Stimulated activated CD4-positive, alpha-beta T cell treated with anti-CD3 and anti-CD28 coated beads, Interleukin-15, amount 100 ng/mL, for 24 hours (primary cell): ENCODE measurements around the gene NARS2.
A peak's percentile ranks its signal among the peaks of the same experiment; 100 is the strongest.
"Not testable (repeated sequence)": the region's sequence is repeated elsewhere in the genome, so short reads cannot be mapped to it uniquely, and the experiment has no call there.

Experiments
- DNase-seq: peaks from one replicate; pipeline ENCODE4 v3.0.0-alpha.2; 2020

The NARS2 gene

GRCh38 chr11:78472382-78472781 is 102.3 kb downstream of the NARS2 start:
- no peak for DNase-seq

GRCh38 chr11:78470861-78471442 is 103.7 kb downstream of the NARS2 start:
- no peak for DNase-seq

- DNase-seq: no peak
Observed at GRCh38 chr11:78469896-78470295, 104.8 kb downstream of the NARS2 start.

GRCh38 chr11:78467931-78468330 is 106.7 kb downstream of the NARS2 start:
- no peak for DNase-seq

- no peak for DNase-seq
Observed at GRCh38 chr11:78467370-78467769, 107.3 kb downstream of the NARS2 start.

GRCh38 chr11:78465169-78465942 is 109.3 kb downstream of the NARS2 start:
- peak; percentile 15 for DNase-seq

- DNase-seq: not testable (repeated sequence)
Observed at GRCh38 chr11:78464787-78465168, 109.9 kb downstream of the NARS2 start.

GRCh38 chr11:78460471-78460870 is 114.2 kb downstream of the NARS2 start:
- DNase-seq: no peak

- DNase-seq: no peak
Observed at GRCh38 chr11:78459738-78460137, 114.9 kb downstream of the NARS2 start.

- no peak for DNase-seq
Observed at GRCh38 chr11:78457448-78457847, 117.2 kb downstream of the NARS2 start.

GRCh38 chr11:78453140-78453935 is 121.3 kb downstream of the NARS2 start:
- no peak for DNase-seq

GRCh38 chr11:78451371-78452150 is 123.1 kb downstream of the NARS2 start:
- DNase-seq: no peak

GRCh38 chr11:78450866-78451265 is 123.8 kb downstream of the NARS2 start:
- no peak for DNase-seq

GRCh38 chr11:78449866-78450265 is 124.8 kb downstream of the NARS2 start:
- no peak for DNase-seq

- DNase-seq: no peak
Observed at GRCh38 chr11:78446210-78446609, 128.5 kb downstream of the NARS2 start.

- DNase-seq: no peak
Observed at GRCh38 chr11:78444726-78445125, 129.9 kb downstream of the NARS2 start.

- DNase-seq: no peak
Observed at GRCh38 chr11:78441956-78442355, 132.7 kb downstream of the NARS2 start.

GRCh38 chr11:78438298-78438975 is 136.2 kb downstream of the NARS2 start:
- no peak for DNase-seq

- DNase-seq: no peak
Observed at GRCh38 chr11:78432956-78433355, 141.7 kb downstream of the NARS2 start.

GRCh38 chr11:78432058-78432515 is 142.6 kb downstream of the NARS2 start:
- peak; percentile 14 for DNase-seq

GRCh38 chr11:78429660-78430059 is 145.0 kb downstream of the NARS2 start:
- no peak for DNase-seq

- DNase-seq: no peak
Observed at GRCh38 chr11:78429209-78429608, 145.5 kb downstream of the NARS2 start.
